Activated T-helper 1 cell treated with anti-CD3 and anti-CD28 coated beads, Interleukin-12 subunit alpha, Interleukin-12 subunit beta, Interleukin-2, Interleukin-4 antibody, amounts not matched to agents 30 ng/mL and 10 ng/mL and 1 ng/mL, durations not matched to agents 14 hours and 24 hours and 36 hours (primary cell): ENCODE results near the gene ZNF101. TPM values are rescaled to one million over a fixed set of nuclear protein-coding genes. Genes with fewer than 3 reads are reported as not detected.
"Not testable (repeated sequence)": the region's sequence is repeated elsewhere in the genome, so short reads cannot be mapped to it uniquely, and the experiment has no call there.

Source experiments
- DNase-seq: peaks from one replicate; pipeline ENCODE4 v3.0.0; 2021; ENCODE audit warnings: low spot score
- H3K27ac Mint-ChIP-seq: one replicate; pipeline ENCODE4 v1.8.0; 2021; ENCODE audit warnings: mild to moderate bottlenecking, mixed read lengths
- H3K27me3 Mint-ChIP-seq: one replicate; pipeline ENCODE4 v1.8.0; 2022; ENCODE audit warnings: mild to moderate bottlenecking, moderate library complexity, mixed read lengths; ENCODE audit not compliant: insufficient read depth
- H3K36me3 Mint-ChIP-seq: one replicate; pipeline ENCODE4 v1.8.0; 2021; ENCODE audit warnings: low read depth, mixed read lengths
- H3K4me1 Mint-ChIP-seq: one replicate; pipeline ENCODE4 v1.8.0; 2021; ENCODE audit warnings: low read depth, mixed read lengths
- H3K4me3 Mint-ChIP-seq: one replicate; pipeline ENCODE4 v1.8.0; 2021; ENCODE audit warnings: mild to moderate bottlenecking, moderate library complexity, mixed read lengths
- H3K9me3 Mint-ChIP-seq: one replicate; pipeline ENCODE4 v1.8.0; 2021; ENCODE audit warnings: mixed read lengths
- intact Hi-C: fragments of 100-400 bp; cut with micrococcal nuclease; formaldehyde crosslinking; loops from one replicate; pipeline ENCODE4 v1.15.1; 2024
- total RNA-seq: library from RNA; stranded (reverse); gene quantifications from 2 replicates; pipeline ENCODE4 v1.2.3, GENCODE V29; 2022

ZNF101 gene
- total RNA-seq, 1 donor from 2014 or later, result 48.2 TPM

DNA sequence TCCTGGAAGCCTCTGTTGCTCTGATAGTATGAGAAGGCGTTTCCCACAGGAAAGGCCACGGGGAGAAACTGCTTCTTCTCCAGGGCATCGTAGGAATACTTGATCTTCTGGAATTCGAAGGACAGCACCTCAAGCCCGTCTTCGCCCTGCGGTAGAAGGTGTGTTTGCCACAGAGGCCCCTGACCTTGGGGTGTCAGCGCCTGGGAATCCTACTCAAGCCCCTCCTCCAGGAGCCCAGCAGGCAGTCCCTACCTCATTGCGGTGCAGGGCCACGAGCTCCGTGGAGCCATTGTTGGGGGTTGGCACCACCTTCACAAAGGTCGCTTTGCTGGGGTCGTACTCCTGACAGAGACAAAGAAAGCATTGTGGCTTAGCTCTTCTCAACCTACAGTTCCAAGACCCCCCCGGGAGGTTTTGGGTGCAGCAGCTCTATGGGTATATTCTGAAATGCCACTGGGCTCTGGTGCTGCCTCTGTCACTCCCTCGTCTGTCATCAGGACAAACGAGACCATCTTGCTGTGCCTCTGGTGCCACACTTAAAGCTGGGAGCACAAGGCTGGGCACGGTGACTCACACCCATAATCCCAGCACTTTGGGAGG is 8.9 kb upstream of the ZNF101 start:
- H3K9me3 Mint-ChIP-seq, result no peaks in the 10 kb centered on the region
- peaks cover 21% of the 10 kb centered on the region for H3K4me1 Mint-ChIP-seq
- H3K27me3 Mint-ChIP-seq, result no peaks in the 10 kb centered on the region
- H3K4me3 Mint-ChIP-seq, result no peak overlapping the region
- intact Hi-C loops, result loop anchor here (10.0 kb wide), 1 partner anchor 505 kb away; the partner anchor contains the start of gene ZNF486
- H3K27ac Mint-ChIP-seq, result no peak overlapping the region
- DNase-seq, result no peak
- H3K36me3 Mint-ChIP-seq, result peaks cover 49% of the 10 kb centered on the region

DNA sequence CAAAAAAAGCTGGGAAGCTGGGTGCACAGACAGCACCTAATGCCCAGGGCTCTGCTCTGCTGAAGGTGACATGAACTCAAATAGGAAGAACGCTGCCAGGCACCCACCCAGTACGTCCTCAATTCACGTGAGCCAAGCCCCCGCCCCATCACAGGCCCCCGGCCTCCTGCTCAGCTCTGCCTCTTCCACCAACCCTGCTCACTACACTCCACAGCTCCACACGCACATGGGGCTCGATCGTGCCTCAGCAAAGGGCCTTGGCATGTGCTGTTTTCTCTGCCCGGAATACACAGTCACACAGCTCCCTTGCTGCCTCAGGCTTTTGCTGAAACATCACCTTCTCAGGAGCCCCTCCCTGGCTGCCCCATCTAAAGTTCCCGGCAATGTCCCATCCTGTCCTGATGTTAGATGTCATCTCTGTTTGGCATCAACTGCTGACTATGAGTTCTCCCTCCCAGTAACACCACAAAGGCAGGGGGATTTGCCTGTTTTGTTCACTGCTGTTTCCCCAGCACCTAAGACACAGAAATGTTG is 7.4 kb upstream of the ZNF101 start:
- DNase-seq, result no peak
- peaks cover 40% of the 10 kb centered on the region for H3K36me3 Mint-ChIP-seq
- intact Hi-C loops, result loop anchor here (10.0 kb wide), 1 partner anchor 504 kb away; the partner anchor contains the start of gene ZNF486
- H3K4me3 Mint-ChIP-seq, result peak overlapping the region; percentile 91
- peak overlapping the region; percentile 95 for H3K27ac Mint-ChIP-seq
- H3K27me3 Mint-ChIP-seq, result no peaks in the 10 kb centered on the region
- no peaks in the 10 kb centered on the region for H3K9me3 Mint-ChIP-seq
- H3K4me1 Mint-ChIP-seq, result peaks cover 21% of the 10 kb centered on the region

DNA sequence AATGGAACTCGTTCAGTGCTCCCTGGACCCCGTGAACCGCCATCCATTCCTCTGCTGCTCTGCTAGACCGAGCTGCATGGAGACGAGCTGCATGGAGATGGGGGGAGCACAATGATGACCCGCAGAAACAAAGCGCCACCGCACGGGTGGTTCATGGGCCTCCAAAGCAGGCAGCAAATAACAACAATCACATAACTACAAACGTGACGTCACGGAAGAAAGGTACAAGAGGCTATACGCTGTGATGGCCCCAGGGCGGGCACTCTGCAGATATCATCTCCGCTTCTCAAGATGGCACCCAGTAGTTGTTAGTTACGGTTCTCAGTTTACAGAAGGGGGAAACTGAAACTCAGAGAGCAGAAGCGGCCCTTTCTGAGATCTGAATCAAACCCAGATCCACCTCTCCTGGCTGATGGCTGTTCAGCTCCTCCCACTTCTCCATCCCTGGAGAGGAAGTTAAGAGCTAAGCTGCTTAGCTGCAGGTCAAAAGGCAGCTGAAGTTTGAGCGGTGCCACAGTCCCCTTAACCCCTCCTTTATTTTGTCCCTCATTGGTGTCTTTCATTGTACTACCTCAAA is 6.9 kb upstream of the ZNF101 start:
- peak; percentile 38 for DNase-seq
- intact Hi-C loops, result loop anchor here (2.0 to 10.0 kb wide), 2 partner anchors 71 to 503 kb away; partner anchors contain the start of gene ZNF486
- H3K36me3 Mint-ChIP-seq, result peaks cover 36% of the 10 kb centered on the region
- H3K27ac Mint-ChIP-seq, result peak overlapping the region; percentile 95
- no peaks in the 10 kb centered on the region for H3K27me3 Mint-ChIP-seq
- no peaks in the 10 kb centered on the region for H3K9me3 Mint-ChIP-seq
- peak overlapping the region; percentile 91 for H3K4me3 Mint-ChIP-seq
- peaks cover 21% of the 10 kb centered on the region for H3K4me1 Mint-ChIP-seq

GRCh38 chr19:19662344-19662743 is 6.3 kb upstream of the ZNF101 start:
- Mint-ChIP-seq H3K27me3 (no peaks in the 10 kb centered on the region), H3K36me3 (peaks cover 33% of the 10 kb centered on the region), H3K4me3 (peak overlapping the region; percentile 91), H3K9me3 (no peaks in the 10 kb centered on the region), H3K27ac (peak overlapping the region; percentile 95), H3K4me1 (peaks cover 21% of the 10 kb centered on the region)
- intact Hi-C loops, result loop anchor here (2.0 to 10.0 kb wide), 2 partner anchors 72 to 502 kb away; partner anchors contain the start of gene ZNF486
- DNase-seq, result no peak

GRCh38 chr19:19662871-19663255 is 5.8 kb upstream of the ZNF101 start:
- intact Hi-C loops, result loop anchor here (1.0 to 10.0 kb wide), 9 partner anchors 20 to 1113 kb away; partner anchors contain the start of genes GATAD2A, GMIP, PBX4 and ZNF486
- Mint-ChIP-seq H3K27me3 (no peaks in the 10 kb centered on the region), H3K36me3 (peaks cover 31% of the 10 kb centered on the region), H3K9me3 (no peaks in the 10 kb centered on the region), H3K4me1 (peaks cover 22% of the 10 kb centered on the region), H3K4me3 (peak overlapping the region; percentile 91), H3K27ac (peak overlapping the region; percentile 95)
- no peak for DNase-seq

GRCh38 chr19:19663256-19664120 is 5.2 kb upstream of the ZNF101 start, which contains the start of gene ATP13A1:
ATP13A1 (minus strand) TSS chr19:19663676; CDS start chr19:19663666, 10 bp downstream.
- Mint-ChIP-seq H3K27ac (peak within 1 kb of the TSS; percentile 98), H3K36me3 (peaks cover 28% of the 10 kb centered on the region), H3K27me3 (no peaks in the 10 kb centered on the region), H3K4me1 (peaks cover 28% of the 10 kb centered on the region), H3K9me3 (no peaks in the 10 kb centered on the region), H3K4me3 (peak within 1 kb of the TSS; percentile 91)
- DNase-seq, result peak; percentile 93
- intact Hi-C loops, result loop anchor here (1.0 to 10.0 kb wide), 9 partner anchors 20 to 1113 kb away; partner anchors contain the start of genes GATAD2A, GMIP, PBX4 and ZNF486

DNA sequence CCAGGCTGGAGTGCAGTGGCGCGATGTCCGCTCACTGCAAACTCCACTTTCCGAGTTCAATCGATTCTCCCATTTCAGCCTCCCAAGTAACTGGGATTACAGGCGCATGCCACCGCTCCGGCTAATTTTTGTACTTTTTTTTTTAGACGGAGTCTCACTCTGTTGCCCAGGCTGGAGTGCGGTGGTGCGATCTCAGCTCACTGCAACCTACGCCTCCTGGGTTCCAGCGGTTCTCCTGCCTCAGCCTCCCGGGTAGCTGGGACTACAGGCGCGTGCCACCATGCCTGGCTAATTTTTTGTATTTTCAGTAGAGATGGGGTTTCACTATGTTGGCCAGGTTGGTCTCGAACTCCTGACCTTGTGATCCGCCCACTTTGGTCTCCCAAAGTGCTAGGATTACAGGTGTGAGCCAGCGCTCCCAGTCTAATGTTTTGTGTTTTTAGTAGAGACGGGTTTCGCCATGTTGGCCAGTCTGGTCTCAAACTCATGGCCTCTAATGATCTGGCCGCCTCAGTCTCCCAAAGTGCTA is 3.2 kb upstream of the ZNF101 start:
- intact Hi-C loops, result loop anchor here (5.0 to 10.0 kb wide), 3 partner anchors 473 to 1357 kb away; partner anchors contain the start of genes BORCS8, RFXANK, ZNF430 and ZNF486
- not testable (repeated sequence) for H3K9me3 Mint-ChIP-seq, H3K4me3 Mint-ChIP-seq, DNase-seq, H3K27me3 Mint-ChIP-seq
- peaks cover 38% of the 10 kb centered on the region for H3K4me1 Mint-ChIP-seq
- peak overlapping the region; percentile 40 for H3K27ac Mint-ChIP-seq
- H3K36me3 Mint-ChIP-seq, result peaks cover 30% of the 10 kb centered on the region

- Mint-ChIP-seq H3K9me3 (peaks cover 17% of the 10 kb centered on the region), H3K4me3 (peak overlapping the region; percentile 93), H3K4me1 (peaks cover 20% of the 10 kb centered on the region), H3K27me3 (no peaks in the 10 kb centered on the region), H3K36me3 (peaks cover 40% of the 10 kb centered on the region), H3K27ac (peak overlapping the region; percentile 83)
- intact Hi-C loops, result no loop called here
- no peak for DNase-seq
These were observed 1.5 kb downstream of the ZNF101 start for GRCh38 chr19:19670070-19670551.

DNA sequence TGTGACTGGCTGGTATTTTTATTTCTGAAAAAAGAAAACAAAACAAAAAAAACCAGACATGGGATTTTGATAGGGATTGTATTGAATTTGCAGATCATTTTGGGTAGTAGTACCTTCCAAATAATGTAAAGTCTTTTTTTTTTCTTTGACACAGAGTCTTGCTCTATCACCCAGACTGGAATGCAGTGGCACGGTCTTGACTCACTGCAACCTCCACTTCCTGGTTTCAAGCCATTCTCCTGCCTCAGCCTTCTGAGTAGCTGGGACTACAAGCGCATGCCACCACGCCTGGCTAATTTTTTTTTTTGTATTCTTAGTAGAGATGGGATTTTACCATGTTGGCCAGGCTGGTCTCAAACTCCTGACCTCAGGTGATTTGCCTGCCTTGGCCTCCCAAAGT is 4.2 kb downstream of the ZNF101 start:
- intact Hi-C loops, result no loop called here
- no peak overlapping the region for H3K4me3 Mint-ChIP-seq
- H3K9me3 Mint-ChIP-seq, result peaks cover 40% of the 10 kb centered on the region
- no peak overlapping the region for H3K27ac Mint-ChIP-seq
- H3K27me3 Mint-ChIP-seq, result no peaks in the 10 kb centered on the region
- no peak for DNase-seq
- H3K4me1 Mint-ChIP-seq, result peaks cover 20% of the 10 kb centered on the region
- peaks cover 67% of the 10 kb centered on the region for H3K36me3 Mint-ChIP-seq

GRCh38 chr19:19674315-19674714 is 5.7 kb downstream of the ZNF101 start:
- peaks cover 73% of the 10 kb centered on the region for H3K36me3 Mint-ChIP-seq
- peaks cover 12% of the 10 kb centered on the region for H3K4me1 Mint-ChIP-seq
- no peak overlapping the region for H3K4me3 Mint-ChIP-seq
- H3K9me3 Mint-ChIP-seq, result peaks cover 51% of the 10 kb centered on the region
- intact Hi-C loops, result no loop called here
- H3K27ac Mint-ChIP-seq, result no peak overlapping the region
- H3K27me3 Mint-ChIP-seq, result no peaks in the 10 kb centered on the region
- DNase-seq, result no peak

GRCh38 chr19:19677579-19677978 is 8.9 kb downstream of the ZNF101 start:
- peaks cover 60% of the 10 kb centered on the region for H3K9me3 Mint-ChIP-seq
- intact Hi-C loops, result no loop called here
- H3K27ac Mint-ChIP-seq, result no peak overlapping the region
- H3K4me3 Mint-ChIP-seq, result no peak overlapping the region
- no peaks in the 10 kb centered on the region for H3K27me3 Mint-ChIP-seq
- no peak for DNase-seq
- H3K36me3 Mint-ChIP-seq, result peaks cover 80% of the 10 kb centered on the region
- H3K4me1 Mint-ChIP-seq, result no peaks in the 10 kb centered on the region
